GM23338 (cell line): ENCODE measurements around the gene TTBK2.

Experiments used
- CREB1 ChIP-seq: fragments of 250-450 bp; sonication (Bioruptor Pico); IDR thresholded peaks from 2 replicates; pipeline ENCODE4 v1.5.0; 2020; ENCODE audit warnings: low read depth, mild to moderate bottlenecking, moderate library complexity
- EZH2 ChIP-seq: fragments of 200-600 bp; sonication (generic); IDR thresholded peaks from one replicate; pipeline ENCODE4 v1.8.0; 2017; ENCODE audit warnings: antibody characterized with exemption, mild to moderate bottlenecking, low read depth; ENCODE audit not compliant: unreplicated experiment
- EZH2phosphoT487 ChIP-seq: fragments of 200-600 bp; sonication (generic); IDR thresholded peaks from one replicate; pipeline ENCODE4 v1.8.1; 2018; ENCODE audit warnings: antibody characterized with exemption; ENCODE audit not compliant: unreplicated experiment
- JUNB ChIP-seq: IDR thresholded peaks from one replicate; pipeline ENCODE4 v1.6.1; 2016; ENCODE audit warnings: antibody characterized with exemption; ENCODE audit not compliant: unreplicated experiment
- NANOG ChIP-seq: IDR thresholded peaks from 2 replicates; pipeline ENCODE4 v1.6.1; 2016; ENCODE audit warnings: antibody characterized with exemption, borderline replicate concordance
- POLR2AphosphoS5 ChIP-seq: IDR thresholded peaks from 2 replicates; pipeline ENCODE4 v1.6.1; 2016; ENCODE audit warnings: antibody characterized with exemption, low read depth
- STAT1 ChIP-seq: IDR thresholded peaks from one replicate; pipeline ENCODE4 v1.6.1; 2016; ENCODE audit warnings: antibody characterized with exemption; ENCODE audit not compliant: unreplicated experiment
- ZNF114 ChIP-seq: fragments of 250-450 bp; sonication (Bioruptor Pico); IDR thresholded peaks from 2 replicates; pipeline ENCODE4 v1.5.0; 2020; ENCODE audit warnings: mild to moderate bottlenecking, moderate library complexity
- ZNF331 ChIP-seq: fragments of 250-450 bp; sonication (Bioruptor Pico); IDR thresholded peaks from 2 replicates; pipeline ENCODE4 v1.5.0; 2020; ENCODE audit warnings: low read depth, mild to moderate bottlenecking, moderate library complexity
- TF ChIP-seq, protein P1 (sequence below), 2 experiments: fragments of 200-600 bp in 1 of 2; sonication (generic) in 1 of 2; conservative IDR thresholded peaks; 2 replicates each; pipeline versions ENCODE4 v1.5.1 to v1.6.1; 2016 to 2017; ENCODE audit warnings: antibody characterized with exemption in 2 of 2, low read depth in 2 of 2, mild to moderate bottlenecking in 2 of 2, moderate library complexity in 1 of 2
- TF ChIP-seq, protein P2 (sequence below): IDR thresholded peaks from one replicate; pipeline ENCODE4 v1.6.1; 2018; ENCODE audit warnings: antibody characterized with exemption; ENCODE audit not compliant: unreplicated experiment
- TF ChIP-seq, protein P3 (sequence below): IDR thresholded peaks from 2 replicates; pipeline ENCODE4 v1.6.1; 2016; ENCODE audit warnings: antibody characterized with exemption
- TF ChIP-seq, protein P4 (sequence below): fragments of 250-450 bp; sonication (Bioruptor Pico); IDR thresholded peaks from 2 replicates; pipeline ENCODE4 v1.5.0; 2020; ENCODE audit warnings: mild to moderate bottlenecking, moderate library complexity

DNA sequence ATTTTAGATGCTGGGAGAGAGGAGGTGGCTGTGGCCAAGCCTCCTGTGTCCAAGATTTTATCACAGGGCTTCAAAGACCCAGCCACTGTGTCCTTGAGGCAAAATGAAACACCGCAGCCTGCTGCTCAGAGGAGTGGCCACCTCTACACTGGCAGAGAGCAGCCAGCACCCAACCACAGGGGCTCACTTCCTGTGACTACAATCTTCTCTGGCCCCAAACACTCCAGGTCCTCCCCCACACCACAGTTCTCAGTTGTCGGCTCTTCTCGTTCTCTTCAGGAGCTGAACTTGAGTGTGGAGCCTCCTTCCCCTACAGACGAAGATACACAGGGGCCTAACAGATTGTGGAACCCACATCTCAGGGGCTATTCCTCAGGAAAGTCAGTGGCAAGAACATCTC, 229.3 kb downstream of the TTBK2 start:
- TF ChIP-seq, protein P1, sequence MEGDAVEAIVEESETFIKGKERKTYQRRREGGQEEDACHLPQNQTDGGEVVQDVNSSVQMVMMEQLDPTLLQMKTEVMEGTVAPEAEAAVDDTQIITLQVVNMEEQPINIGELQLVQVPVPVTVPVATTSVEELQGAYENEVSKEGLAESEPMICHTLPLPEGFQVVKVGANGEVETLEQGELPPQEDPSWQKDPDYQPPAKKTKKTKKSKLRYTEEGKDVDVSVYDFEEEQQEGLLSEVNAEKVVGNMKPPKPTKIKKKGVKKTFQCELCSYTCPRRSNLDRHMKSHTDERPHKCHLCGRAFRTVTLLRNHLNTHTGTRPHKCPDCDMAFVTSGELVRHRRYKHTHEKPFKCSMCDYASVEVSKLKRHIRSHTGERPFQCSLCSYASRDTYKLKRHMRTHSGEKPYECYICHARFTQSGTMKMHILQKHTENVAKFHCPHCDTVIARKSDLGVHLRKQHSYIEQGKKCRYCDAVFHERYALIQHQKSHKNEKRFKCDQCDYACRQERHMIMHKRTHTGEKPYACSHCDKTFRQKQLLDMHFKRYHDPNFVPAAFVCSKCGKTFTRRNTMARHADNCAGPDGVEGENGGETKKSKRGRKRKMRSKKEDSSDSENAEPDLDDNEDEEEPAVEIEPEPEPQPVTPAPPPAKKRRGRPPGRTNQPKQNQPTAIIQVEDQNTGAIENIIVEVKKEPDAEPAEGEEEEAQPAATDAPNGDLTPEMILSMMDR (conservative IDR thresholded peaks at IDR 0.05; ENCODE audit: low read depth in 2 of 2): no peak
- TF ChIP-seq EZH2 (no peak), STAT1 (no peak), EZH2phosphoT487 (no peak), POLR2AphosphoS5 (no peak), CREB1 (no peak), ZNF114 (CRISPR knock-in tag) (no peak), ZNF331 (CRISPR knock-in tag) (no peak), JUNB (no peak), NANOG (no peak)
- TF ChIP-seq, protein P2, sequence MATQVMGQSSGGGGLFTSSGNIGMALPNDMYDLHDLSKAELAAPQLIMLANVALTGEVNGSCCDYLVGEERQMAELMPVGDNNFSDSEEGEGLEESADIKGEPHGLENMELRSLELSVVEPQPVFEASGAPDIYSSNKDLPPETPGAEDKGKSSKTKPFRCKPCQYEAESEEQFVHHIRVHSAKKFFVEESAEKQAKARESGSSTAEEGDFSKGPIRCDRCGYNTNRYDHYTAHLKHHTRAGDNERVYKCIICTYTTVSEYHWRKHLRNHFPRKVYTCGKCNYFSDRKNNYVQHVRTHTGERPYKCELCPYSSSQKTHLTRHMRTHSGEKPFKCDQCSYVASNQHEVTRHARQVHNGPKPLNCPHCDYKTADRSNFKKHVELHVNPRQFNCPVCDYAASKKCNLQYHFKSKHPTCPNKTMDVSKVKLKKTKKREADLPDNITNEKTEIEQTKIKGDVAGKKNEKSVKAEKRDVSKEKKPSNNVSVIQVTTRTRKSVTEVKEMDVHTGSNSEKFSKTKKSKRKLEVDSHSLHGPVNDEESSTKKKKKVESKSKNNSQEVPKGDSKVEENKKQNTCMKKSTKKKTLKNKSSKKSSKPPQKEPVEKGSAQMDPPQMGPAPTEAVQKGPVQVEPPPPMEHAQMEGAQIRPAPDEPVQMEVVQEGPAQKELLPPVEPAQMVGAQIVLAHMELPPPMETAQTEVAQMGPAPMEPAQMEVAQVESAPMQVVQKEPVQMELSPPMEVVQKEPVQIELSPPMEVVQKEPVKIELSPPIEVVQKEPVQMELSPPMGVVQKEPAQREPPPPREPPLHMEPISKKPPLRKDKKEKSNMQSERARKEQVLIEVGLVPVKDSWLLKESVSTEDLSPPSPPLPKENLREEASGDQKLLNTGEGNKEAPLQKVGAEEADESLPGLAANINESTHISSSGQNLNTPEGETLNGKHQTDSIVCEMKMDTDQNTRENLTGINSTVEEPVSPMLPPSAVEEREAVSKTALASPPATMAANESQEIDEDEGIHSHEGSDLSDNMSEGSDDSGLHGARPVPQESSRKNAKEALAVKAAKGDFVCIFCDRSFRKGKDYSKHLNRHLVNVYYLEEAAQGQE: no peak
- TF ChIP-seq, protein P3, sequence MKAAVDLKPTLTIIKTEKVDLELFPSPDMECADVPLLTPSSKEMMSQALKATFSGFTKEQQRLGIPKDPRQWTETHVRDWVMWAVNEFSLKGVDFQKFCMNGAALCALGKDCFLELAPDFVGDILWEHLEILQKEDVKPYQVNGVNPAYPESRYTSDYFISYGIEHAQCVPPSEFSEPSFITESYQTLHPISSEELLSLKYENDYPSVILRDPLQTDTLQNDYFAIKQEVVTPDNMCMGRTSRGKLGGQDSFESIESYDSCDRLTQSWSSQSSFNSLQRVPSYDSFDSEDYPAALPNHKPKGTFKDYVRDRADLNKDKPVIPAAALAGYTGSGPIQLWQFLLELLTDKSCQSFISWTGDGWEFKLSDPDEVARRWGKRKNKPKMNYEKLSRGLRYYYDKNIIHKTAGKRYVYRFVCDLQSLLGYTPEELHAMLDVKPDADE: no peak
- TF ChIP-seq, protein P4, sequence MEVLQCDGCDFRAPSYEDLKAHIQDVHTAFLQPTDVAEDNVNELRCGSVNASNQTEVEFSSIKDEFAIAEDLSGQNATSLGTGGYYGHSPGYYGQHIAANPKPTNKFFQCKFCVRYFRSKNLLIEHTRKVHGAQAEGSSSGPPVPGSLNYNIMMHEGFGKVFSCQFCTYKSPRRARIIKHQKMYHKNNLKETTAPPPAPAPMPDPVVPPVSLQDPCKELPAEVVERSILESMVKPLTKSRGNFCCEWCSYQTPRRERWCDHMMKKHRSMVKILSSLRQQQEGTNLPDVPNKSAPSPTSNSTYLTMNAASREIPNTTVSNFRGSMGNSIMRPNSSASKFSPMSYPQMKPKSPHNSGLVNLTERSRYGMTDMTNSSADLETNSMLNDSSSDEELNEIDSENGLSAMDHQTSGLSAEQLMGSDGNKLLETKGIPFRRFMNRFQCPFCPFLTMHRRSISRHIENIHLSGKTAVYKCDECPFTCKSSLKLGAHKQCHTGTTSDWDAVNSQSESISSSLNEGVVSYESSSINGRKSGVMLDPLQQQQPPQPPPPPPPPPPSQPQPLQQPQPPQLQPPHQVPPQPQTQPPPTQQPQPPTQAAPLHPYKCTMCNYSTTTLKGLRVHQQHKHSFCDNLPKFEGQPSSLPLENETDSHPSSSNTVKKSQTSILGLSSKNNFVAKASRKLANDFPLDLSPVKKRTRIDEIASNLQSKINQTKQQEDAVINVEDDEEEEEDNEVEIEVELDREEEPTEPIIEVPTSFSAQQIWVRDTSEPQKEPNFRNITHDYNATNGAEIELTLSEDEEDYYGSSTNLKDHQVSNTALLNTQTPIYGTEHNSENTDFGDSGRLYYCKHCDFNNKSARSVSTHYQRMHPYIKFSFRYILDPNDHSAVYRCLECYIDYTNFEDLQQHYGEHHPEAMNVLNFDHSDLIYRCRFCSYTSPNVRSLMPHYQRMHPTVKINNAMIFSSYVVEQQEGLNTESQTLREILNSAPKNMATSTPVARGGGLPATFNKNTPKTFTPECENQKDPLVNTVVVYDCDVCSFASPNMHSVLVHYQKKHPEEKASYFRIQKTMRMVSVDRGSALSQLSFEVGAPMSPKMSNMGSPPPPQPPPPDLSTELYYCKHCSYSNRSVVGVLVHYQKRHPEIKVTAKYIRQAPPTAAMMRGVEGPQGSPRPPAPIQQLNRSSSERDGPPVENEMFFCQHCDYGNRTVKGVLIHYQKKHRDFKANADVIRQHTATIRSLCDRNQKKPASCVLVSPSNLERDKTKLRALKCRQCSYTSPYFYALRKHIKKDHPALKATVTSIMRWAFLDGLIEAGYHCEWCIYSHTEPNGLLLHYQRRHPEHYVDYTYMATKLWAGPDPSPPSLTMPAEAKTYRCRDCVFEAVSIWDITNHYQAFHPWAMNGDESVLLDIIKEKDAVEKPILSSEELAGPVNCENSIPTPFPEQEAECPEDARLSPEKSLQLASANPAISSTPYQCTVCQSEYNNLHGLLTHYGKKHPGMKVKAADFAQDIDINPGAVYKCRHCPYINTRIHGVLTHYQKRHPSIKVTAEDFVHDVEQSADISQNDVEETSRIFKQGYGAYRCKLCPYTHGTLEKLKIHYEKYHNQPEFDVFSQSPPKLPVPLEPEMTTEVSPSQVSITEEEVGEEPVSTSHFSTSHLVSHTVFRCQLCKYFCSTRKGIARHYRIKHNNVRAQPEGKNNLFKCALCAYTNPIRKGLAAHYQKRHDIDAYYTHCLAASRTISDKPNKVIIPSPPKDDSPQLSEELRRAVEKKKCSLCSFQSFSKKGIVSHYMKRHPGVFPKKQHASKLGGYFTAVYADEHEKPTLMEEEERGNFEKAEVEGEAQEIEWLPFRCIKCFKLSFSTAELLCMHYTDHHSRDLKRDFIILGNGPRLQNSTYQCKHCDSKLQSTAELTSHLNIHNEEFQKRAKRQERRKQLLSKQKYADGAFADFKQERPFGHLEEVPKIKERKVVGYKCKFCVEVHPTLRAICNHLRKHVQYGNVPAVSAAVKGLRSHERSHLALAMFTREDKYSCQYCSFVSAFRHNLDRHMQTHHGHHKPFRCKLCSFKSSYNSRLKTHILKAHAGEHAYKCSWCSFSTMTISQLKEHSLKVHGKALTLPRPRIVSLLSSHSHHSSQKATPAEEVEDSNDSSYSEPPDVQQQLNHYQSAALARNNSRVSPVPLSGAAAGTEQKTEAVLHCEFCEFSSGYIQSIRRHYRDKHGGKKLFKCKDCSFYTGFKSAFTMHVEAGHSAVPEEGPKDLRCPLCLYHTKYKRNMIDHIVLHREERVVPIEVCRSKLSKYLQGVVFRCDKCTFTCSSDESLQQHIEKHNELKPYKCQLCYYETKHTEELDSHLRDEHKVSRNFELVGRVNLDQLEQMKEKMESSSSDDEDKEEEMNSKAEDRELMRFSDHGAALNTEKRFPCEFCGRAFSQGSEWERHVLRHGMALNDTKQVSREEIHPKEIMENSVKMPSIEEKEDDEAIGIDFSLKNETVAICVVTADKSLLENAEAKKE (CRISPR knock-in tag): no peak
